Measurements from ENCODE around the gene C19orf33.
A peak's percentile ranks its signal among the peaks of the same experiment; 100 is the strongest.
"Not testable (repeated sequence)": the region's sequence is repeated elsewhere in the genome, so short reads cannot be mapped to it uniquely, and the experiment has no call there.

The C19orf33 gene

GRCh38 chr19:38303517-38304351 is at the start of gene C19orf33:
Gene C19orf33, plus strand, starts transcription at chr19:38304251. Its CDS starts 11 bp downstream, at chr19:38304262.
- no peak for DNase-seq (ENCODE audit: extremely low read depth in 1 of 2, low read depth in 1 of 2)

GRCh38 chr19:38255383-38256014 is 48.6 kb upstream of the C19orf33 start:
- DNase-seq (ENCODE audit: extremely low read depth in 1 of 2, low read depth in 1 of 2) = no peak

- not testable (repeated sequence) for DNase-seq (ENCODE audit: extremely low read depth in 1 of 2, low read depth in 1 of 2)
These were observed 42.1 kb upstream of the C19orf33 start for GRCh38 chr19:38261942-38262341.

GRCh38 chr19:38262585-38263268 is 41.3 kb upstream of the C19orf33 start:
- DNase-seq (ENCODE audit: extremely low read depth in 1 of 2, low read depth in 1 of 2) = no peak

GRCh38 chr19:38263689-38264485 is 40.2 kb upstream of the C19orf33 start:
- DNase-seq (ENCODE audit: extremely low read depth in 1 of 2, low read depth in 1 of 2) = peak; percentile 34 to 61

GRCh38 chr19:38264486-38265212 is 39.4 kb upstream of the C19orf33 start, which contains the start of gene SPINT2:
Gene SPINT2, plus strand, starts transcription at chr19:38264573. Its CDS starts 320 bp downstream, at chr19:38264893.
- DNase-seq (ENCODE audit: extremely low read depth in 1 of 2, low read depth in 1 of 2) = peak in 1 of 2 donors; percentile 37

GRCh38 chr19:38265213-38265861 is 38.7 kb upstream of the C19orf33 start:
- DNase-seq (ENCODE audit: extremely low read depth in 1 of 2, low read depth in 1 of 2) = no peak

GRCh38 chr19:38265921-38266429 is 38.1 kb upstream of the C19orf33 start:
- no peak for DNase-seq (ENCODE audit: extremely low read depth in 1 of 2, low read depth in 1 of 2)

- DNase-seq (ENCODE audit: extremely low read depth in 1 of 2, low read depth in 1 of 2) = no peak
These were observed 37.0 kb upstream of the C19orf33 start for GRCh38 chr19:38266981-38267597.

- DNase-seq (ENCODE audit: extremely low read depth in 1 of 2, low read depth in 1 of 2) = no peak
These were observed 36.1 kb upstream of the C19orf33 start for GRCh38 chr19:38267761-38268483.

- no peak for DNase-seq (ENCODE audit: extremely low read depth in 1 of 2, low read depth in 1 of 2)
These were observed 35.5 kb upstream of the C19orf33 start for GRCh38 chr19:38268539-38268938.

- no peak for DNase-seq (ENCODE audit: extremely low read depth in 1 of 2, low read depth in 1 of 2)
These were observed 33.4 kb upstream of the C19orf33 start for GRCh38 chr19:38270587-38271167.

GRCh38 chr19:38273499-38273898 is 30.6 kb upstream of the C19orf33 start:
- DNase-seq (ENCODE audit: extremely low read depth in 1 of 2, low read depth in 1 of 2) = no peak

- no peak for DNase-seq (ENCODE audit: extremely low read depth in 1 of 2, low read depth in 1 of 2)
These were observed 29.3 kb upstream of the C19orf33 start for GRCh38 chr19:38274739-38275138.

- no peak for DNase-seq (ENCODE audit: extremely low read depth in 1 of 2, low read depth in 1 of 2)
These were observed 27.0 kb upstream of the C19orf33 start for GRCh38 chr19:38276942-38277517.

GRCh38 chr19:38277549-38277948 is 26.5 kb upstream of the C19orf33 start:
- DNase-seq (ENCODE audit: extremely low read depth in 1 of 2, low read depth in 1 of 2) = no peak

- DNase-seq (ENCODE audit: extremely low read depth in 1 of 2, low read depth in 1 of 2) = no peak
These were observed 25.9 kb upstream of the C19orf33 start for GRCh38 chr19:38277969-38278680.

All from activated CD8-positive, alpha-beta memory T cell treated with anti-CD3 and anti-CD28 coated beads for 1 hour (primary cell).